Osteocyte (in vitro differentiated cells): ENCODE data around the gene PRADC1. TPM values are rescaled to one million over a fixed set of nuclear protein-coding genes. Genes with fewer than 3 reads are reported as not detected.

Experiments used
- DNase-seq: peaks from one replicate; pipeline ENCODE4 v3.0.0; 2021; ENCODE audit warnings: mixed read lengths; ENCODE audit not compliant: unreplicated experiment; ENCODE audit errors: extremely low spot score
- H3K27ac Mint-ChIP-seq: one replicate; pipeline ENCODE4 v1.8.0; 2021; ENCODE audit warnings: mild to moderate bottlenecking, mixed read lengths; ENCODE audit not compliant: unreplicated experiment
- H3K27me3 Mint-ChIP-seq: one replicate; pipeline ENCODE4 v1.8.0; 2021; ENCODE audit warnings: mixed read lengths; ENCODE audit not compliant: unreplicated experiment
- H3K36me3 Mint-ChIP-seq: one replicate; pipeline ENCODE4 v1.8.0; 2021; ENCODE audit warnings: mixed read lengths; ENCODE audit not compliant: unreplicated experiment
- H3K4me1 Mint-ChIP-seq: one replicate; pipeline ENCODE4 v1.8.0; 2021; ENCODE audit warnings: mixed read lengths; ENCODE audit not compliant: unreplicated experiment
- H3K4me3 Mint-ChIP-seq: one replicate; pipeline ENCODE4 v1.8.0; 2021; ENCODE audit warnings: mild to moderate bottlenecking, moderate library complexity, mixed read lengths; ENCODE audit not compliant: unreplicated experiment
- H3K9me3 Mint-ChIP-seq: one replicate; pipeline ENCODE4 v1.8.0; 2021; ENCODE audit warnings: mixed read lengths; ENCODE audit not compliant: unreplicated experiment
- CTCF ChIP-seq: fragments of 200-600 bp; sonication (generic); IDR thresholded peaks from 2 replicates; pipeline ENCODE4 v1.5.0; 2021; ENCODE audit warnings: antibody characterized with exemption, mild to moderate bottlenecking, moderate library complexity
- long read RNA-seq: library from polyadenylated mRNA; unstranded; transcript quantifications from one replicate; pipeline ENCODE4 v2.0.0, GENCODE V29; 2021
- total RNA-seq: library from RNA; stranded (reverse); gene quantifications from 2 replicates; pipeline ENCODE4 v1.2.1, GENCODE V29; 2021

Gene PRADC1
- total RNA-seq: 15.1 and 17.6 TPM in 2 replicates
- long read RNA-seq, transcript PRADC1-201 (5 exons, 1,083 nt): major isoform, 14 of 18 reads
- long read RNA-seq, partial matches to known transcripts: 2 of 18 reads
- long read RNA-seq, other reads (novel, unspliced or antisense): 2 of 18 reads

- peak; percentile 99 for DNase-seq
- TF ChIP-seq CTCF: no peak
- Mint-ChIP-seq H3K9me3 (no peaks in the 10 kb centered on the region), H3K27ac (peak within 1 kb of the TSS; percentile 92), H3K36me3 (no peaks in the 10 kb centered on the region), H3K4me3 (peak within 1 kb of the TSS; percentile 94), H3K4me1 (peaks cover 27% of the 10 kb centered on the region), H3K27me3 (no peaks in the 10 kb centered on the region)
These were observed at the start of gene PRADC1 for GRCh38 chr2:73233154-73233931. Gene PRADC1, minus strand, starts transcription at chr2:73233239. Its CDS starts 79 bp downstream, at chr2:73233160.

- no peak for TF ChIP-seq CTCF
- H3K4me3 Mint-ChIP-seq: no peak overlapping the region
- peaks cover 3% of the 10 kb centered on the region for H3K4me1 Mint-ChIP-seq
- H3K27ac Mint-ChIP-seq: no peak overlapping the region
- no peaks in the 10 kb centered on the region for H3K36me3 Mint-ChIP-seq
- peaks cover 47% of the 10 kb centered on the region for H3K27me3 Mint-ChIP-seq
- no peak for DNase-seq
- no peaks in the 10 kb centered on the region for H3K9me3 Mint-ChIP-seq
These were observed 48.2 kb upstream of the PRADC1 start for GRCh38 chr2:73281244-73281643.

- TF ChIP-seq CTCF: no peak
- peaks cover 3% of the 10 kb centered on the region for H3K4me1 Mint-ChIP-seq
- H3K36me3 Mint-ChIP-seq: no peaks in the 10 kb centered on the region
- H3K27me3 Mint-ChIP-seq: peaks cover 35% of the 10 kb centered on the region
- no peak overlapping the region for H3K4me3 Mint-ChIP-seq
- no peak for DNase-seq
- H3K27ac Mint-ChIP-seq: no peak overlapping the region
- no peaks in the 10 kb centered on the region for H3K9me3 Mint-ChIP-seq
These were observed 46.8 kb upstream of the PRADC1 start for GRCh38 chr2:73279852-73280251.

- DNase-seq: no peak
- no peak overlapping the region for H3K27ac Mint-ChIP-seq
- peaks cover 5% of the 10 kb centered on the region for H3K4me1 Mint-ChIP-seq
- TF ChIP-seq CTCF: no peak
- no peaks in the 10 kb centered on the region for H3K36me3 Mint-ChIP-seq
- no peak overlapping the region for H3K4me3 Mint-ChIP-seq
- peaks cover 7% of the 10 kb centered on the region for H3K9me3 Mint-ChIP-seq
- H3K27me3 Mint-ChIP-seq: peaks cover 61% of the 10 kb centered on the region
These were observed 39.2 kb upstream of the PRADC1 start for GRCh38 chr2:73272270-73272669.

- Mint-ChIP-seq H3K36me3 (no peaks in the 10 kb centered on the region), H3K4me3 (no peak overlapping the region), H3K9me3 (peaks cover 7% of the 10 kb centered on the region), H3K4me1 (peaks cover 5% of the 10 kb centered on the region), H3K27me3 (peaks cover 66% of the 10 kb centered on the region), H3K27ac (no peak overlapping the region)
- no peak for DNase-seq
- no peak for TF ChIP-seq CTCF
These were observed 36.8 kb upstream of the PRADC1 start for GRCh38 chr2:73269686-73270465.
